T-helper 9 cell (primary cell): ENCODE results near the gene ANKK1.

ENCODE experiments used
- DNase-seq: peaks from one replicate; pipeline ENCODE4 v3.0.0-alpha.2; 2020

ANKK1 gene

DNA sequence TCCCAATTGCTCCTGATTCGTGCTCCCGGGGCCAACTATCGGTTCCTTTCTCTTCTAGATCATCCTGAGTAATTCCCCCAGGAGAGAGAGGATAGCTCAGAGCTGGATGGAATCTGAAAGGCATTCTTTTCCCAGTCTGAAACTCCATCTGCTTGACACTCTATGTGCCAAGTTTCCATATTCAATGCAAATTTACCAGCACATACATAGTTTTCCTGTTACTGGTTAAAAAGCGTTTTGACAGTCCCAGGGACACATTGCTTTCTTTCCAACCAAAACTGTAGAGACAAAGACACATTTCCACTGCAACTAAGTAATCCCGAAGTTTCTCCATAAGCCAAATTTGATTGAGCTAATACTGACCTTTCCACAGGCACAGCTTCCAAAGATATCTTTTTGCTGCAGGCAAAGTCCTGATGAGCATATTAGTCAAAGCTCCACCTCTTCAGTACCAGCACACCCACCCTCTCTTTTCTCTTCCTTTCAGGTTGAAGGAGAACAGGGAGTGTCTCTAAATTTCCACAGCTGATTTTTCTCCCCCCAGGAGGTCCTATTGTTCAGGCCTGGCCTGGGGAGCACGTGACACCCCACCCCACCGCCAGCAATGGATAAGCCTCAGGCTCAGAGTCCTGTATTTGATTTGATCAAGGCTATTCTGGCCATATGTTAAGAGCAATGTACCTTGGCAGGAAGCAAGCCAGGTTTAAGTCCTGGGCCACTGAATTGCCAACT is 9.7 kb upstream of the ANKK1 start:
- DNase-seq, result no peak

DNA sequence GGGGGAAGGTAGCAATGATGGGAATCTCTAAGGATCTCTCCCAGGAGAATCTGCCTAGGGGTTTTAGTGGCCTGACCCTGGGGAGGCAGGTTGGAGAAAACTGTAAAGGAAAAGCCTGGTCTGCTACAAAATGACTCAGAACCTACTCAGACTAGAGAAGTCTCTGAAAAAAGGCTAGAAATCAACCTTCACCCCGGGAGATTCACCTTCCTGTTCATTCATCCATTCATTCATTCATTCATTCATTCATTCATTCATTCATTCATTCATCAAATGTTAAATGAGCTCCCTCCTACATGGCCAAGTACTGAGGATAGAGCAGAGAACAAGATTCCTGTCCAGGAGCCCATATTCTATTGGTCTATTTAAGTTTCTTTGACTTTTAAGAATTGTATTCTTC is 8.9 kb upstream of the ANKK1 start:
- no peak for DNase-seq

DNA sequence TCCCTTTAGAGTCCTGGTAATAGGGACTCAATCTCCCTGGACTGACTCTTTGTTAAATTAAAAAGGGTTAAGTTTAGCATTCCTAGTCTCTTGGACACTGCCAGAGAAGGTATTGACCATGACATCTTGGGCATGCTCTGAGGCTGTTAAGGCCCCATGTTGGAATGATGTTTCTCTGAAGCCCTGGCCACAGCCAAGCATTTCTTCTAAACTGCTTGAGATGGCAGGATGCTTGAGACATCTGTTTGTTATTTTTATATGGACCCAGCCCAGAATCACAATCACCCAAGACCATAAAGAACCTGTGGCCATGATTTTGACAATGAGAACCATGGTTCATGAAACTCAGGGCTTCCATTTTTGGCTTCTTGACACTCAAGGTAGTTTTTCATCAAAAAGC is 5.5 kb upstream of the ANKK1 start:
- no peak for DNase-seq

DNA sequence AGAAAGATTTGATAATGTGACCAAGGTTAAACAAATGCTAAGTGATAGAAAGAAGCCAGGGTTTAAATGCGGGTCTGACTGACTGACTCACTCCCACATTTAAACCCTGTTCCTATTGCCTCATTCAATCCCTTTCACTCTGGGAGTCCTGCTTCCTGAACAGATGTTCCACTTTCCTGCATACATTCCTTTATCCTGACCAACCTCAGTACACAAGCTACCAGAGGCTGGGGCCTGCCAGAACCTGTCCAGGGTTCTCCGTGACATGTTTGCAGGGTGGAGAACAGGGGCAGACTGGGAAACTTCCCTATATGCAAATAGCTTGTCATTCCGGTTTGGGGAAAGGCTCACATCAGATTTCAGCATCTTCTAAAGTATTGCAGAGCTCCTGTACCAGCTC is 3.0 kb upstream of the ANKK1 start:
- no peak for DNase-seq

DNA sequence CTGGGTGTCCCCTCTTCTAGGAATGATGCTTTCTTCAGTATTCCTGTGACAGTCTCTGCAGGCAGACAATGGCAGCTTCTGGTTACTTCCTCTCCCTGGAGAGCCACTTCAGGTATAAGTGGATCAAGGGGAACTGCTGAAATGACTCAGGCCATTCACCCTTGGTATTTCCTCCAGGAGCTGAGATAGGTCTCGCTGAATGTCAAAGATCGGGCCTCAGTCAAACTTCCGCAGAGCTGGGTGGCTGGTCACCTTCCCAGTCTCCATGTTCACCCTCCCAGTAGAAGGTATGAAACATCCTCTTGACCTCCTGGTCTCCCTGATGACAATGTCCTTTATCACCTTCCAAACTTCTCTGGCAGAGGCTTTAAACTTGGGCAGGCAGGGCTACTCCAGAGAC is 1.8 kb upstream of the ANKK1 start:
- no peak for DNase-seq

DNA sequence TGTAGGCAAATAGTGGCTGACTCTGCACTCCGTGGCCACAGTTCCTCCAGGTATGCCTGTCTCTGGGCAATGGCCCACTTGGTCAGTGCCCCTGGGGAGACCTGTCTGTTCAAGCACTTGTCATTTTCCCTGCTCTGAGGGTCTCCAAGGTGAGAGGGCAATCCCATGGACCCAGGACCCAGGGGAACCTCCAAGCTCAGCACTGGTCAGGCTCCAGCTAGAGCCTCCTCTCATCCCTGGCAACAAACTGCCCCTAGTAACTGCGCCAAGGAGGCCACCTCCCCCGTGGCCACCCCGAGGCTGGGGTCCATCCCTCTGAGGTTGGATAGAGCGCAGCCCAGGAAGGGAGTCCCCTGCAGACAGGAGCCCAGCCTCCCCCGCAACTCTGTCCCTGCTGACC is 713 bp upstream of the ANKK1 start:
- no peak for DNase-seq

DNA sequence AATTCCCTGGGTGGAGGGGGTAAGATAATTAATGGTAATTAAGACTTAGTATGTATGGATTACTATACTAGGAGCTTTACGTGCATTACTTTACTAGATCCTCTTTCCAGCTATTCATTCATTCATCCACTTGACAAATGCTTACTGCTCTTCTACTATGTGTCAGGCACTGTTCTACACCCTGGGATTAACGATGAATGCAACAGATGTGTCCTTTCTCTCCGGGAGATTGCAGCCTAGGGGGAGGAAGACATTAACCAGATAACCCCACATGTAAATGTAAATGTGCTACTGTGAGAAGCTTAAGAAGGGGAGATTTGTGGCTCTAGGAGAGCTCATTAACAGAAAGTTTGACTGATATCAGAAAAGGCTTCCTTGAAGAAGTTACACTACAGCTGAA is 1.7 kb downstream of the ANKK1 start:
- DNase-seq, result no peak

DNA sequence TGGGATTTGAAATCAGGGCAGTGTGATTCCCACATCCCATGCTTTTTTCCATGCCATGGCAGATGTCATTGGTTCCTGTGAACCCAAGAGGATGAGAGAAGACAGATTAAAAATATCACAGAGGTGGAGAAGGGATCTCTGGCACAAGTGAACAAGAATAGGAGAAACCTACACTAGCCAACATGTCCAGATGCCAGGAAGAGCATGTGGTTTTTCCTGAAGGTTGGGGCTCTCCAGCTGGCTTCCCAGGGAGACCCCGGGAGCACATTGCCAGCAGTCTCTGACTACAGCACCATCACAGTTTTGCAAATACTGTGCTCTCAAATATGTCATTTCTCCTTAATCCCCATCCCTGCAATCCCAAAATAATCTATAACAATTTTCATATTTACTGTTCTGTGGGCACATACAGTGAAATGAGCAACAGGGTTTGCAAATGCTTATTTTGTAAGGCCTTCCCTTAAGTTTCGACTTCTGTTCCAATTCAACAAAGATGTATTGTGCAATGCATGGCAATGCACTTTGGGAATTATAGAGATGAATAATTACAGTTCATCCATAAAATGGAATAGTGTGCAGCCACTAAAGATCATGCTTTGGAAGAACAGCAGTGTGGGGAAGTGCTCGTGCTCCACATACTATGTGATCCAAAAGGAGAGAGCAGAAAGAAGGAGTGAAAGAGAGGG is 4.8 kb downstream of the ANKK1 start:
- DNase-seq, result no peak

DNA sequence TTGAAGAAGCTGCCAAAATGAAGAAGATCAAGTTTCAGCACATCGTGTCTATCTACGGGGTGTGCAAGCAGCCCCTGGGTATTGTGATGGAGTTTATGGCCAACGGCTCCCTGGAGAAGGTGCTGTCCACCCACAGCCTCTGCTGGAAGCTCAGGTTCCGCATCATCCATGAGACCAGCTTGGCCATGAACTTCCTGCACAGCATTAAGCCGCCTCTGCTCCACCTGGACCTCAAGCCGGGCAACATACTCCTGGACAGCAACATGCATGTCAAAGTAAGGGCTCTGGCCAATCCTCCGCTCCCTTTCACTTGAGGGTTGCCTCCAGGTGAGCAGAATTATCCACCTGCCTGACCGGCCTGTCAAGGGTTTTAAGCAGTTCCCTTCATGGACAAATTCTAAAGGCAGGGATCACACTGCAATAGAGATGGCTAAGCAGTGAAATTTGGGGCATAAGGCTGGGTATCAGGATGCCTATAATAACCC is 6.0 kb downstream of the ANKK1 start:
- no peak for DNase-seq

DNA sequence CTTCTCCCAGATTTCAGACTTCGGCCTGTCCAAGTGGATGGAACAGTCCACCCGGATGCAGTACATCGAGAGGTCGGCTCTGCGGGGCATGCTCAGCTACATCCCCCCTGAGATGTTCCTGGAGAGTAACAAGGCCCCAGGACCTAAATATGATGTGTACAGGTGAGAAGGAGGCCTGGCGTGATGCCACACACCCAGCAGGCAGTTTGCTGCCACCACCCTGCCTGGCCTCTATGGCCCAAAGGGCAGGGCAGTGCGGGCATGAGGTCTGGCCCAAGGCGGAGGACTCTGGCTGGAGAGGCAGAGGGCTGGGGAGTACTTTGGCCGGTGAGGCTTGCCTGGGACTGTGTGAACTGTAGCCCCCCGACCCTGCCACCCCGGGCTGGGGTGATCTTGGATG is 7.3 kb downstream of the ANKK1 start:
- DNase-seq, result no peak

DNA sequence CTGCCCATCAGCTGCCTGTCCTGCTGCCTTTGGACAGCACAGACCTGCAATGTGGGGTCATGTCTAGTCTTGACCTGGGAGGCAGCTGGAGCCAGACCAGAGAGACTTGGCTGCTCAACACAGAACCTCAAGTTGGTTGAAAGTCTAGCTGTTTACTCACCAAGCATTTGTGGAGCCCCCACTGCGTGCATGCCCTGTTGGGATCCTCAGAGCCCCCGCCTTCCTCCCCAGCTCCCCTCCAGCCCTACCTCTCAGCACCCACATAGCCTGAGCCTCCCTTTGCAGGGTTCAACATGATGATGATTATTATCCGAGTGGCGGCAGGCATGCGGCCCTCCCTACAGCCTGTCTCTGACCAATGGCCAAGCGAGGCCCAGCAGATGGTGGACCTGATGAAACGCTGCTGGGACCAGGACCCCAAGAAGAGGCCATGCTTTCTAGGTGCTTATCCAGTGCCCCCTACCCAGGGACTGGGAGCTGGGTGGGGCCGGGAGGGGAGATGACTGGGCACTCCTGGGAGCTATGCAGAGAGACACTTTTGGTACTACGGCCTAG is 8.3 kb downstream of the ANKK1 start:
- no peak for DNase-seq

DNA sequence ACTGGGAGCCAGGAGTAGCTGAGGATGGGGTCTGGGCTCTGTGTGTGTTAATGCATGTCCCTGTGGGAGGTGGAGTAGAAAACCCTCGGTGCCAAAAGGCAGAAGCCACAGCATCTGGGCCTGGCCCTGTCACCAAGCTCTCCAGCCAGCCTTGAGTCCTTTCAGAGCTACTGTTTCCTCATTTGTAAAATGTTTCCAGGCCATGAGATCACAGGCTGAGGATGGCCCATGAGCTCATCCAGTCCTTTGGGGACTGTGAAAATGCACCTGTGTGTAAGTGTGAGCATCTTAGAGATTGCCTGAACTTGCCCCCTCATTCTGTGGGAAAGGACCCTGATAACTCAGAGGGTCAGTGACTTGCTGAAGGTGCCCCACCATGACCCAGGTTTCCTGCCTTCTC is 9.1 kb downstream of the ANKK1 start:
- DNase-seq, result no peak

DNA sequence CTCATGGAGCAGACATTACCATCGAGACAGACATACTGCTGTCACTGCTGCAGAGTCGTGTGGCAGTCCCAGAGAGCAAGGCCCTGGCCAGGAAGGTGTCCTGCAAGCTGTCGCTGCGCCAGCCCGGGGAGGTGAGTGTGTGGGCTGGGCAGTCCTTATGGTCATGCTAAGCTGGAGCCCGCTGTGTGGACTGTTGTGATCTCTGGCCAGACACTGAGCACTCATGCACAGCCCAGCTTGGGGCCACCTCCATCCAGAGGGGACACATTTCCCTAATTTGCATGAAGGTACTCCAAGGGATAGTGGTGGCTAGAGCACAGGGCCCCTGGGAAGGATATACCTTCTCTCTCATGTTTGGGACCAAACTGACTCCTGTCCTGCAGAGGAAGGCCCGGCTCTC is 9.6 kb downstream of the ANKK1 start:
- no peak for DNase-seq

DNA sequence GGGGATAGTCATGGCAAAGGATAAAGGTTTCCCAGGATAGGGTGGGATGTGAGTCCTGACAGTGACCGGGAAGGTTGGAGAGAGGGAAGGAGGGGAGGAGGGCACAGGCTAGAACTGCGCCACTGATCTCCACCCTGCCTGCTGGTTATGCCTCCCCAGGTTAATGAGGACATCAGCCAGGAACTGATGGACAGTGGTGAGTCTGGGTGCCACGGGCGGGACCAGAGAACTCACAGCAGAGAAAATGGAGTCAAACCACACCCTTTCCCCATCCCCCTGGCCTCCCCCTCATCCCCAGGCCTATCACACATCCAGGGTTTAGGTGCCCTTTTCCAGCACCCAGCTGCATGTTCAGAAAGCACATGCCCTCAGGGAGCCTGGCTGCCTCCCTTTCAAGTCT is 10.2 kb downstream of the ANKK1 start:
- DNase-seq, result no peak

DNA sequence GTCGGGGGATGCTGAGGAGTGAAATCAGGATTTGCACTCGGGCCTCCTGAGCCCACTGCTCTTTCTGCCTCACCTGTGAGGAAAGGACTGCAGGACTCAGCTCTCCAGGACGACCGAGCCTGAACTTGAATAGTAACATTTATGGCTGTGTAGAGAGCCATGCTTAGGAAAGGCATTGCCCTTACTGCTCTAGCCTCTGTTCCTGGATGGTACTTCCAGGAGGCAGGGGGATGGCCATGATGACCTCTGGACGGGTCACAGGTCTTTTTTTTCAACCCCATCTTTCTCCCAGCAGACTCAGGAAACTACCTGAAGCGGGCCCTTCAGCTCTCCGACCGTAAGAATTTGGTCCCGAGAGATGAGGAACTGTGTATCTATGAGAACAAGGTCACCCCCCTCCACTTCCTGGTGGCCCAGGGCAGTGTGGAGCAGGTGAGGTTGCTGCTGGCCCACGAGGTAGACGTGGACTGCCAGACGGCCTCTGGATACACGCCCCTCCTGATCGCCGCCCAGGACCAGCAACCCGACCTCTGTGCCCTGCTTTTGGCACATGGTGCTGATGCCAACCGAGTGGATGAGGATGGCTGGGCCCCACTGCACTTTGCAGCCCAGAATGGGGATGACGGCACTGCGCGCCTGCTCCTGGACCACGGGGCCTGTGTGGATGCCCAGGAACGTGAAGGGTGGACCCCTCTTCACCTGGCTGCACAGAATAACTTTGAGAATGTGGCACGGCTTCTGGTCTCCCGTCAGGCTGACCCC is 11.3 kb downstream of the ANKK1 start:
- DNase-seq, result no peak

DNA sequence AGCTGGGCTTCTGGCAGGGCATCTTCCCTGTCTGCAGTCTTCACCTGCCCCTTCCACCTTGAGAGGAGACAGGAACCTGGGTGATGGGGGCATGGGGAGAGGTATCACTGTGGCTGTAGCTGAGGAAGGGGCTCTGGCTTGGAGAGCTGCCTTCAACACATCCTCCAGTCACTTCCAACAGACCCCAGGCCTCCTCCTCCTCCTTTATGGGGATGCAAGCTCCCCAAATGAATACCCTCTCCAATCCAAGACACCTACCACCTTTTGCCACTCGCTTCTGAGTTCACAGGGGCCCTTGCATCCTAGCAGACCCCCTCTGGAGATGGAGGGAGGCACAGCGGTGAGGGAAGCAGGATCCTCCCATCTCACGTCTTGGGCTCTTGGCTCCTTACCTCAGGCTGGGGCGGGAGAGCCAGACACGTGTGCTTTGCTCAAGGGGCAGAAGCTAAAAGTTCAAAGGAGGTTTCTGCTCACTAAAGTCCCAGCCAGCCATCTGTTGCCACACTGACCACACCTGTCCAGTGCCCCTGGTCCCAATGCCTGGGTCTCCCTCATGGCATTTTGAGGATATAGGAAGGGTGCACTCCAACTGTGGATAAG is 13.2 kb downstream of the ANKK1 start:
- DNase-seq, result no peak

DNA sequence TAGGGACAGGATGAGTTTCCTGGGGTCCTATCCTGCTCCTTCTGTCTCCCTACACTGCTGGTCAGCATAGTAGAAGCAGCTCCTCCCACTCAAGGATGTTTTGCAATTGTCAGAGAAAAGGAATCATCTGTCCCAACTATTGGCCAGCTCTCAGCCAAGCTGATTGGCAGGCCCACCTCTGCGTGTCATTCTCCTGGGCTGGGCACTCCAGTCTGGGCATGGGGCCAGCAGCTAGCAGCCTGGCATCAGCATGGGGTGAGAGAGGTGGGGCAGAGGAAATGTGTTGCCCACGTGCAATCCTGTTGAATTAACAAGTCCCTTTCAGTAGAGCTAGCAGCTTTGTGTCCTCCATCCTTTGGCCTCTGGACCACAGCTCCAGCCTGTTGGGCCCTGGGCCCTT is 14.1 kb downstream of the ANKK1 start:
- no peak for DNase-seq

DNA sequence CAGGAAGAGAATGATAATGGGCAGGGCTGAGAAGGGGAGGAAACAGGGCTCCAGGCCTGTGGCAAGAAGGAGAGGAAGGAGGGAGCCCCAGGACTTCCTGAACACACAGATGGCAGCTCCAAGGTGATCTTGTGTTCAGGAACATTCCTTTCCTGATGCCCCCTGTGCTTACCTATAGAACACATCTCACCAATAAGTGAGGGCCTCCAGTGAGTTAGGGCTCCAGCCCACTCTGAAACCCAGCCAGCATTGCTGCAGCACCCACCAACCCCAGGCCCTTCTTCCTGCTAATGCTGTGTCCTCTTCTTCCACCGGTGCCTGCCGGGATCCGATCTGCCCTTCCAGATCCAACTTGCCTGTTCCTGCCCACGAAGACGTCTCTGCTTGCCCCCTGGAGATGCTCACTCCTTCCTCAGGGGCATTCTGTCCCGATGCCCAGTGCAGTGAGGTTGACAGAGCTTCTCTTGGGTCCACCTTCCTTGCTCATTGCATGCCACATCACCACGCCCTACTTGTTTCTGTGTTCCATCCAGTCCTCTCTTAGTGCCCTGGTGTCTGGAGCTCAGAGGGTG is 17.4 kb downstream of the ANKK1 start:
- no peak for DNase-seq

DNA sequence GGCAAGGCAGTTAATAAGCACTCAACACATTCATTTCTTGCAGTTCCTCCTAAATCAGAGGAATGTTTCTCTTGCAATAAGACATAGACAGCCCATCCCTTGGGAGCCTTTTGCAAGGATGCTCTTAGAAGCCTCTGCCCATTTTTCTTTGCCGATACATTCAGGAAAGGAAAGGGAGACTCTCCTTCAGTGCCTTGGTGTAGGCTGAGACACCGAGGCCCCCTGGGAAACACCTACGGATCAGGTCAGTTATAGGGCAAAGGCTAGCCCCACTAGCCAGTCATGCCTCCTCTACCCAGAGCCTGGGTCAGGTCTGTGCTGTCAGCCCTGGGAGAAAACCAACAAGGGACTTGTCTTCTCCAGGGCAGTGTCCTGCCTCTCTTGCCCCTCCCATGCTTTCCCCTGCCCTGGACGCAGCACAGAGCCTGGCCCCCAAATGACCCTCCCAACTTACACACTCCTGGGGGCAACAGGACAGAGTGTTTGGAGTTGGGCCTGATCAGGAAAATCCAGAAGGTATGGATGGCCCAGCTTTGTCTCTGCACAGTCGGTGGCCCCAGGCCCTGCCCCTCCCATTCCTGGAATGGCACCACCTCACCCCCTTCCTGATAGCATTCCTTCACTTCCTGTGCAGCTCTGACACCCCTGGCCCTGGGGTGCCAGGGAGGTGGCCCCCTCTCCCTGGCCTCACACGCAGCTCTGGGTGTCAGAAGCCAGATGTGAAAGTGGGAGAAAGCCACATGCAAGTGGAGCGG is 18.3 kb downstream of the ANKK1 start:
- no peak for DNase-seq

DNA sequence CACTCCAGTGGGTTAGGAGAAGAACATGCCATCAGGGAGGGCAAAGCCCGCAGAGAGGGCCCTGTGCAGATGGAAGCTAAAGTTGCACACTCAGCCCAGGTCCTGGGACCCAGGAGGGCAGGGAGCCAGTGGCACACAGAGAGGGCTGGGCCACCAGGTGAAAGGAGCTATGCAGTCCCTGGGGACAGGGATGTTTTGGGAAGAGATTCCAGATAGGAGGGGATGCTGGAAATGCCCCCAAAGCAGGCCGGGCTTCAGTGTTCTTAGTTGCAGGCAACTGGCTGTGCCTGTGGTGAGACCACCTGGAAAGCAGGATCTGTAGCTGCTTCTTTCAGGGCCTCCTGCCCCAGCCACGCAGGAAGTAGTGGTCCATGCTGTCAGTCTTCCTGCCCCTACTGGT is 19.6 kb downstream of the ANKK1 start:
- no peak for DNase-seq

DNA sequence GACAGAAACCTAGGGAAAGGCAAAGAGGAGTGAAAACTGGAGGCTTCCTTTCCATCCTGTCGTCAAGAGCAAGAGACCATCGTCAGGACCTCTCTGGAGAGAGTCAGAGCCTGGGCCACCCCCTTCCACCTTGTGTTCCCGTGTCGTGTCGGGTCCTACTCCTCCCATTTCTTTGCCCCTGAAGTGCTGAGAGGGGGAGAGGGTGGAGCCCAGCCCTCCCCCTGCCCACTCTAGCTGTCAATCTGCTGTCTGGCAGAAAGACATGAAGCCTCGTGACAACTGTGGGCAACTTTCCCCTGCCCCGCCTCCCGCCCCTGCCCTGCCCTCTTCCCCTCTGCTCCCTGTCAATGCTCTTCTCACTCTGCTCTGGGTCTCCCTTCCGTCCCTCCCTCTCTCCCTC is 20.6 kb downstream of the ANKK1 start:
- no peak for DNase-seq

DNA sequence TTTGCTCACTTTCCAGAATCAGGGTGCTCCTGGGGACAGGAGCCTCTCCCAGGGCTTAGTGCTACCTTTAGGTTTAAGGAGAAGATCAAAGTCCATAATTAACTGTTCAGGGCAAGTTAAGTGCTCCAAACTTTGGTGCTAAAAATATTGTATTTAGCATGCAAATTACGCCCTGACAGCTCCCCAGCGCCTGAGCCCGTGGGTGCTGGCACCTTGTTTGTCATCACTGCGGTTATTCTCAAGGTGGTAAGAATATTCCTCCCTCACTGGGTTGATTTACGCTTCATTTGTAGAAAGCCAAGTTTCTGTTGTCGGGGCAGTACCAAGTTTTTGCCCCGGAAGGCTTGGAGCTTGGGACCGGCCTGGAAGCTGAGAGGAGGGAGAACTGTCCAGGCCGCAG is 21.3 kb downstream of the ANKK1 start:
- no peak for DNase-seq
